KG1 (cell line): Measurements from ENCODE around the gene SIK2.

Experiments used
- DNase-seq: peaks from one replicate; lab custom pipeline; 2025; lab: John Stamatoyannopoulos, UW

SIK2 gene

DNA sequence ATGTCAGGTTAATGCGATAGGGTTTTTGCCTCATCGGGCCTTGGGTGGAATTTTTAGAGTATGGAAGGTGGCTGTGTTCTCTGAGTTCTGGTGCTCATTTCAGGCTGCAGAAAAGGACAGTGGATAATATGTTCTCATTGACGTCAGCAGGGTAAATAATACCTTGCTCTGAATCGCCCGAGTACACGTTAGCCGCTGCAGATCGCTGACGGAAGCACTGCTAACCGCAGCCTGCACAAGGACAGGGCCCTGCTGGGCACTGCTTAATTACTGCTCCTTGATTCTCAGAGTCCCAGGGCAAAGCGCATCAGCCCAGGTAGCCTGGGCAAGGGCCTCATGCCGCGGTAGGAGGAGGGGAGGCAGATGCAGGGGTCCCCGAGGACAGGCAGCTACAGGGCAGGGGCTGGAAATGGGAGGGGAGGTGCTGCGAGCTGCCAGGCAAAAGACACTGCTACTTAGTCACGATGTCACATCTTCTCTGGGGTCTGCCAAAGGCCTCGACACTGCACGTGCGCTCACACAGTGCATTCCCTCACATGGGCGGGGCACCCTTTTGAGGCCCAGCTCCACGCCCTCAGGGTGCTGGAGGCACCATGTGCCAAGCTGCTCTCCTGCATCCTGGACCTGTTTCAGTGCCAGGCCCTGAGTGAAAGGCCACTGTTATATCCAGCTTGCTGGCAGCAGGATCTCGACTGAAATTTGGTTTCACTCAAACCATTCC, 128.8 kb downstream of the SIK2 start:
- no peak for DNase-seq

DNA sequence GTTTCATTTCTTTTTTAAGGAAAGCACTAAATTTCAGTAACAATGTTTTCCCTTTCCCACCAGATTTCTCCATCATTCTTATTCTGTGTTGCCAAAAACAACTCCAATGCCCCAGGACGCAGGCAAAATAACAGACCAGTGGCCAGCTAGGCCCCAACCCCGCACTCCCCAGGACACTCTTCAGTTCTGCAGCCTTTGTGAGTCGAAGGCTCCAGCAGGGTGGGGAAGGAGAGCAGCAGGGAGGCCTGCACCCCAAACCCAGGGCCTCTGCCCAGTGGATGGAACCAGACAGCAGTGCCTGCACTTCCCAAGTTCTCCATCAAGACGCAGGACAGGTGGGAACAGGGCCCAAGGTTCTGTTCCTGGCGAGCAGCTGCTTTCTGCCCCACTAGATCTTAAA, 129.6 kb downstream of the SIK2 start:
- no peak for DNase-seq

DNA sequence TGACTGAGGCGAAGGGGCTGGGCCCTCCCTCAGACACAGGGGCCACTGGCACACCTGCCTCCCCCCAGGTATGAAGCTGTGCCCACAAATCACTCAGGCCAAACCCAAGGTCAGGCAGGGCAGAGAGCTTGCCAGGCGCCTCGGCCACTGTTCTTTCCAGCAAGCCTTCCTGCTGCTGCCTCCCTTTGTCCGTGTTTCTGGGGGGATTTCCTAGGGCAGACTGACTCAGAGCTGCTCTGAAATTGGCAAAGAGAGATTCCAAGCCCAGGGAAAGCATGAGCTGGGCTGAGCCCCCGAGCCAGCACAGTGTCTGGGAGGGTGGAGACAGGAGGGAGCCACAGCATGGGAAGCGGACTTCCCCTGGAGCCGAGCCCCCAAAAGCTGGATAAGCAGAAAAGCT, 130.8 kb downstream of the SIK2 start:
- no peak for DNase-seq

DNA sequence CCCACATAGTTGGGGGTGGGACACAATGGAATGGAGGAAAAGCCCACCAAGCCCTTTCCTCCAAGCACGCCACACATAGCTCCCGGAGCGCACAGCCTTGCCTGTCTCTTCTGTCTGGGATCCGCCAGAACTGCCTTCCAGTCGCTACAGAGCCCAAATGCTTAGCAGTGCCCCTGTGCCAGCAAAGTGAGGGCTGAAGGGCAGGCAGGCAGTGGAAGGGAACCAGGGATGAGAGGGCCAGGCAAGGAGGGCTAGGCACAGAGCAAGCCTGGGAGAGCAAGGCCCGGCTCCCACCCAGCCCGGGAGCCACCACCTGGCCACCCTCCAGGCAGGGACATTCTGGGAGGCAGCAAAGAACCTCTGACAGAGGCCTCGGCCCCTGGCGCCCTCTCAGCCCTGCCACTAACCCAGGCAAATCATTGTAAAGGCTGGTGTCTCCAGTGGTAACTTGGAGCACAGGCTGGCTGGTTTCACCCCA, 131.4 kb downstream of the SIK2 start:
- DNase-seq: no peak

DNA sequence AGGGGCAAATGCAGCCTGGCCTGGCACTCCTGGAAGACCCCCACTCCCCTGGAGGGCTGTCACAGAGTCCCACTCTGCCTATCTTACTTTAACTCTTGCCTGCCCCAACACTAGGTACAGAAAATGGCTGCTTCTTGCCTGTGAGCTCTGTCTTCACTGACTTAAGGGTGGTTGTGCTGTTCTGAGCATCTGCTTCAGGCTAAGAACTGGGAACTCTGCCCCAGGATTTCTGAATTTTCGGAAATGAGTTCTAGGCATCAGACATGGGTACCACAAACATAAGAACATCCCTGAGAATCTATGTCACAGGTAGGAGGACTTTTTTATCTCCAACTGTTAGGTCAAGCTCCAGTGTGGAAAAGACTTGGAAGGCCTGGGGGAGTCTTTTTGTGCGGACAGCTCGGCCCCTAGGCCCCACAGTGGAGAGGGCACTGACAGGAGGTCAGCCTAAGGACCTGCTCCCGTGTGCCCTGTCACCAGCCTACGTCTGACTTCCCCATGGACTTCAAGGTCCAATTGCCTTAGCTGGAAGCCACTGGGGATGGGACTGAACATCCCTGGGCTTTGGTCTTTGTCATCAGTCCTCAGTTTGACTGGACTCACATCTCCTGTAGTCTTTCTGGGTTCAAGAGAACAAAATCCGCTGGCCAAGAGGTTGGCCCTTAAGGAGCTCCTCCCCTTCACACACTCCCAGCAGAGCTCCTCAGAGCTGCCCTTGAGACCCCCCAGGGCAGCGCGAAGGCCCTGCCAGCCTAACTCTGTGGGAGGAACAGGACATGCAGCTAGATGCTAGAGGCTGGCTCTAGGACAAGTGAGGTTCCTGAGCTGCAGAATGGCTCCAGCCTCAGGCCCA, 132.1 kb downstream of the SIK2 start:
- DNase-seq: no peak

DNA sequence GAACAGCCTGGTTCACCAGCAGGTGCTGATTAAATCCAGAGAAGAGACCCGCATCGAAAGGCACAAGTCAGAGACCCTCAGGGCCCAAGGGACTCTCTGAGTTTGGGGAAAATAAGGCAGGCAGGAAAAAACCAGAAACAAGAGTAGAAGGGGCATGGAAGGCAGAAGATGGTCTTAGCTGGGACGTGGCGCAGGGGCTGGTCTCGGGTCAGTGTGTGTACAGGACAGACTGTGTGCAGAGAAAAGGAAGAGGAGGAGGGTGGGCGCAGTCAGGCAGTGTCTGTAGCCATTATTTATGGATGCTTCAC, 132.7 kb downstream of the SIK2 start:
- DNase-seq: no peak

DNA sequence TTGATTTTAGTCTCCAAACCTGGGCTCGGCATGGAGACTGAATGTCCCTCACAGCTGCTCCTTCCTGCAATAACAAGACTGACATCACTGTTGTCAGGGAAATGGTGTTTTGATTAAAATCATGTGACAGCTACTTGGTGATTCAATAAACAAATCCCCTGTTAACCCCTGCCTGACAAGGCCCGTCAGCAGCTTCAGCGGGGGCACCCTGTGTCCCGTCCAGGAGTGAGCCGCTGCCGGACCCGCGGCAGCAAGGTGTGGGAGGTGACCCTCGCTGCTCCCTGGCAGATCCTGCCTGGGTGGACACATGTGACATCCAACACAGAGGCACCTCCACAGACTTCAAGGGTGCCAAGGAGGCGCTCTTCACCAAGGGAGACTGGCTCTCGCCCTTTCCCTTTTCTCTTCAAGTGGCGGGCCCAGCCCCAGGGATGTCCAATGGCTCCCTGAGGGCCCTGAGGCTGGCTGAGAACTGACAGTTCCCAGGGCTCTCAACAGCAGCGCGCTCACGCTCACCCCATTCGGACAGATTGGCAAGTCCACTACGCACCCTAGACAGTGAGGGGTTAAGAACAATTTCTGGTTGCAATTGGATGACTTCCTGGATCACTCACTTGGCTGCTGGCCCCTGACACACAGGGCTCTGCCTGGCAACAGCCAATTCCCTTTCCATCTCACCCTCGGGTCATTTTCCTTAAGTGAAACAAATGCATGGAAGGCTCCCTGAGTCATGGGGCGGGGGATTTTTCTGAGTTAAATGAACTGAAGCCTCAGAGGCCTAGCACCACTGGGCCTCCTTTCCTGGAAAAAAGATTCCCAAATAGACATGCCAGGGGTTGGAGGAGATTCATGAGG, 133.2 kb downstream of the SIK2 start:
- no peak for DNase-seq

DNA sequence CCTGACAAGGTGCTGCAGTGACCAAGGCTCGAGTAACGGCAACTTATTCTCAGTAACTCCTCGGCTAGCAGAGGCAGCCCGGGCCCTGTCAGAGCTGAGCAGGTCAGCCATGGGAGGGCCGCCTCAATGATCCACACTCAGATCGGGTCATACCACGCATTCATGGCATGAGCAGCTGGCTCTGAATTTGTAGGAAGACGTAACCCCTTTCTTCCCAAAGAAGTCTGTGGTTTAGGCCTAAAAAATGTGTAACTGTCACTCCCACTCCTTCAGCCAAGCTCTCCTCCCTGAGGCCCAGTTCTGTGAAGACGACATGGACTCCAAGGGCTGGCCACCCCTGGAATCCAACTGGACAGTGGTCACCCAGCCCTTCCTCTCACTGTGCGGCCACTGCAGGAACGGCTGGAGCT, 133.9 kb downstream of the SIK2 start:
- DNase-seq: no peak

DNA sequence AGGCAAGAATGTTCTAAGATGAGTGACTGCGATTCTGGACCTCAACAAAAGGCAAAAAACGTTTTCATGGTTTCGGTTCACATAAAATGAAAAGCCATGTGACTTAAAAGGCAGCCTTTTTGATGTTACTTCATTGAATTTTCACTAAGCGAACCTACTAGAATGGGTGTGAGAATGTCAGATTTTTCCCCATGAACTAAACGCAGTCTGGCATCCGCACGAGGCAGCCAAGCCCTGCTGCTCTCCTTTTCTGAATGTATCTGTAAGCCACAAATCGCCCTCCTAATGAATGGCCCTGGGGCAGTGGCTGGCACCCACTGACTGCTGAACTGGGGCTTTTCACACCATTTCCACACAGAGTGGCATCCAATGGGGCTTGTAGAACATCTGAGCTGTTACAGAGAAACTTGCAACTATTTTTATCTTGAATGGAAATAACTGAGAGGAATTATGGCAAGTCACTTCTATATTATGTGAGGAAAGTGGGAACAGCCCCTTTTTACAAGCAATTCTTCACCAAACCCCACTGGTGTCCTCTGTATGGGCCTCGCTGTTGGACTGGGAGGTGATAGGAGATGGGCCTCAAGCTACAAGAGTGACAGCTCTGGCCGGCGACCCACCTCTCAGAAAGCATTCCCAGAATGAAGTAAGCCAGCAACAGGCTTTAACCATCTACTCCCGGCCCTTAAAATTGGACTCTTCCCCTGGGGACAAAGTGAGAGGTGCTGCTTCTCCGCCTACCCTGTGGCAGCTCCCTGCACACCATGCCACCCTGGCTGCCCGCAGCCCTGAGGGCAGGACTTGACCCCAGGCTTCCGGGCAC, 134.6 kb downstream of the SIK2 start:
- DNase-seq: no peak

DNA sequence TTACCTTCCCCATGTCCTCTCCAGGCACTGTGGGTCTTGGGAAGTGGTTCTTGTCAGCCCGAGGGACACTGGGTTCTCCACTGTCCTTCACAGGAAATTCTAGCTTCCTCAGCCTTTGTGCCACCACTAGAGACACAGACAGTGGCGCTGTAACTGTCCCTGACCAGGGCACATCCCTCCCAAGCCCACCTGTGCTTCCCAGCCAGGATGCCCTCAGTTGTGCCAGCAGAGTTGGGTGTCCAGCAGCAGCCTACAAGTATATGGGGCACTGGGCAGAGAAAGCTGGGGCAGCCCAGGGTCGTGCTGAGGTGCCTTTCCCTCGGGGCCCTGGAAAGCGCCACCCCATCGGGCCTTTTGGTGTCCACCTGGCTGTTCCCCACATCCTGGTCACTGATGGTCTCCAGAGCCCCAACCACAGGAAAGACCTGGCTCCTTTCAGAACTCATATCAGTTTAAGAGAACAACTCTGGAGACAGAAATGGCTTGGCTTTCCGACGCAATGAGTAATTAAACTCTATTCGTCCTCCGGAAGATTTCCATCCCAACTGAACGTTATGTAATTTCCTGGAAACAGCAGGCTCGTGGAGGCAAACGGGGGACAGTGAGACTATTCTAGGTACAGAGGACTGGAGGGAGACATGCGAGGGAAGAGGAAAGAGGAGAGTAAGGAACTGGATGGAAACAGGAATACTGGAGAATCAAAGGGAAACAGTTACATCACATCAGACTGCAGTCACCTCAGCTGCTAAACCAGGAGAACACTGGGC, 135.4 kb downstream of the SIK2 start:
- DNase-seq: no peak

DNA sequence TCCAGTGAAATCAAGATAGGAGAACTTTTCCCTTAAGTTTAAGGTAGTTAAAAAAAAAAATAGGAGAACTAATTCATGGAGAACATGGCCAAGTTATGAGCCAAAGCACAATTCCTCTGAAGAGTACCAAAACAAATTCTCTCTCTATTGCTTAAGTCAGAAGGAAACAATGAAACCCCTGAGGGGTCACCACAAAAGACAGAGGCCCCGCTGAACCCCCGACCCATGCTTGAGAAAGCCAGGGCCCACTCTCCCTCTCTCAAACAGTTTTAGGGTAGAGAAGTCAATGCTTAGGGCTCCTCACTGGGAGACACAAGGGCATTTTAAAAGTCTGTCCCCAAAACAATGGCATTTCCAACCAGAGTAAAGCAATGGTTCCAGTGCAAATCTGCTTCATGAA, 137.1 kb downstream of the SIK2 start:
- no peak for DNase-seq

DNA sequence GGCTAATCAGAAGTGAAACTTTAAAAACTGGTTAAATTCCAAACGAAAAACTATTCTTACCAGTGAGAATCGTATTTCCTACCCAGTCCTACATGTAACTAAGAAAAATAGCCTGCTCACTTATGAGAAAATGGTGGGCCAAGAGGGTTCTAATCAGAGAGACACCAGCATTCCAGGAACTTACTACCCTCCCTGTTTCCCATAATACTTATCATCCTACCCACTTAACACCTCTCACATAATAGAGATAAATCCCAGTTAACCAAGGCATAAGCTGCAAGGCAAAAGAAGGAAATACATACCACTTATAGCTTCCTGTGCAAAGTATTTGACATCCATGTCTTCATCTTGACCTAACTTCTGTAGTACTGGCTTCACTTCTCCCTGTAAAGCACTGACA, 139.5 kb downstream of the SIK2 start:
- DNase-seq: no peak

DNA sequence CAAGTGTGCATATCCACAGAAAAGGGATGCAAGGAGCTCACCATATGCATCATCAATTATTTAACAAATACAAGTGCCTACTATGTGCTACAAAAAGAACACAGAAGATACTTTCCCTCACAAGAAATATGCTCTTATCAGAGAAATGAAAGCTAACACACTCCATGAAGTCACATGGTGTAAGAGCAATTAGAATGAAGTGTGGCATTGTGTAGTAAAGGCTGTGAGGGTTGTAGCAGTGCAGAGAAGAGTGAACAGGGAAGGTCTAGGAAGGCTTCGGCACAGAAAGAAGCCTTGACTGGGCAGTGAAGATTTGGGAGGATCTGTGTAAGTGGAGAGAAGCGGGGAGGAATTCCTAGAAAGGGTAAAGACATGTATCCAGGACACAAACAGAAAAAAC, 141.5 kb downstream of the SIK2 start:
- no peak for DNase-seq

DNA sequence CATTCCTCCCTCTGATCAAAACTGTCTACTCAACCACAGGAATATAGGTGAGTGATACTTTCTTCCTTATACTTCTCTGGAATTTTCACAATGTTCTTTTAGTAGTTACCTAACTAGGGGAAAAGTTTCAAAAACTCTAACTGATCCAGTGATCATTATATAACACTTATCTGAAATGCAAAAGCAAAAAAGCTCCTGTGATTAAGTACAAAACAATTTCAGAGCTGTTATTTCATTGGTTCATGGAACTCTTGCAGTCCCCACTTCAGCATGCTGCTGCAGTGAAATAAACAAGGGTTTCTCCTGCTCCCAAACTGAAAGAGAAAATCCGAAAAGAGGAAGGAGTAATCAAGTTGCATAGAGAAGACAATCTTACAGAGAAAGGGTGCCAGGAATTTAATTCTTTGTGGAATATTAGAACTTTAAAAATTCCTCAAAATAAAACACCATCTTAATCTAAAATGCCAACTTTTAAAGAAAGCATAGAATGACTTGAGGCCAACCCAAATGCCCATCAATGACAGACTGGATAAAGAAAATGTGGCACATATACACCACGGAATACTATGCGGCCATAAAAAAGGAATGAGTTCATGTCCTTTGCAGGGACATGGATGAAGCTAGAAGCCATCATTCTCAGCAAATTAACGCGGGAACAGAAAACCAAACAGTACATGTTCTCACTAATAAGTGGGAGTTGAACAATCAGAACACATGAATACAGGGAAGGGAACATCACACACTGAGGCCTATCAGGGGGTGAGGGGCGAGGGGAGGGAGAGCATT, 143.7 kb downstream of the SIK2 start:
- no peak for DNase-seq

DNA sequence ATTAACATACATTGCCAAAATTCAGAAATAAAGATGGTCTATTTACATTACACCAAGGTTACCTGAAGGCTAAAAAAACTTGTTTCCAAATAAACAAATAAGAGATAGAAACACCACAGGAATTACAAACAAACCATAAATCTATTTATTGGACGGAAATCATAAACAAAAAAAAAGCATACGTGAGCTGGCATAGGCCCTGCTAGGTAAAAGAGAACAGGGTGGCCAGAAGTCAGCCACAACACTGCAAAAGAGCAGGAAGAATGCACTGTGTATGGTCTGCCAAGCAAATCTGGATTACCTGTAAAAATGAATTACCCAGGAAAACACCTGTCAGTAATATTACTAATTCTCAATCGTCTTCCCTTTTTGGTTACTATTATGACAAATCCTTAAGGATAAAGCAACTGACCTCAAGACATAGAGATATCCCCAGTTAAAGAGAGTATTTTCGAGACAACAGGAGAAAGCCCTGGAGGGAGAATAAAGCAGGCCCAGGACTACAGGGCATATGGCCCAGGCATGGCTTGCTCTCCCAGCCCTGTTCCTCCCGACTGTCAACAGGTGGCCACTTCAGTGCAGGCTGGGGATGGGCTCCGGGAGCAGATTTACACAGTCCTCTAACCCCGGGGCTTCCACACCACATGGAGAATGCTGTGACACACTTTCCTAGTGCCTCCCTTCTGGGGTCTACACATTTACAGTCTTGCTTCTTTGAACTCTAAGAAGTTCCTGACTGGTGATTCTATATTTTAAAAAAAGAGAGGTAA, 146.0 kb downstream of the SIK2 start:
- DNase-seq: no peak

DNA sequence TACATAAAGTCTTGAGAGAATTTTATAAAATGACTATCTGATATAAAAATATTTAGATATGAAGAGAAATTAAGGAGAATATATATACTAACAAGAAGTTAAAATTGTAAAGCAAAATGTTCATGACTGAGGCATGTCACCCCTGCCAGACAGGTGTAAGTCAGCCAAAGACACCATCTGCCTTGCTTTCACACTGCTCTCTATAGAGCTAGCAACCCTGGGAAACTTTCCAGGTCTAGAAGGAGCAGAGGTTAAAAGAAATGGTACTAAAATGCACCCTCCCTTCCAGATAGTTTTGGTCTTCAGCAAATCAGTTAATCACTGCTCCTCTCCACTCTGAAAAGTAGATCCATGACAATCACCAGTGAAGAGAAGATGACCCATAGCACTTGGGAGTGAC, 147.4 kb downstream of the SIK2 start:
- no peak for DNase-seq

DNA sequence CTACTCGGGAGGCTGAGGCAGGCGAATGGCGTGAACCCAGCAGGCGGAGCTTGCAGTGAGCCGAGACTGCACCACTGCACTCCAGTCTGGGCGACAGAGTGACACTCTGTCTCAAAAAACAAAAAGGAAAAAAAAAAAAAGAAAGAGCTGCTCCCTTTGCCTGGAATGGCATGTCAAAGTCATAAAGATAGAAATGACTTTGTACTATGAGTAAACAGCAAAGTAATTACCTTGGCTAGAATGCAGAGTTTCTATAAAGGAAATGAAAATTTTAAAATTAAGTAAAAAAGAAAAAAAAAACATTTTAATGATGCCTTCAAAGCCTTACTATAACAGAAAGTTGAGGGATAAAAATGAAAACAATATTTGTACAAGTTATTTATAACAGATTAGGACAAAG, 153.8 kb downstream of the SIK2 start:
- no peak for DNase-seq

DNA sequence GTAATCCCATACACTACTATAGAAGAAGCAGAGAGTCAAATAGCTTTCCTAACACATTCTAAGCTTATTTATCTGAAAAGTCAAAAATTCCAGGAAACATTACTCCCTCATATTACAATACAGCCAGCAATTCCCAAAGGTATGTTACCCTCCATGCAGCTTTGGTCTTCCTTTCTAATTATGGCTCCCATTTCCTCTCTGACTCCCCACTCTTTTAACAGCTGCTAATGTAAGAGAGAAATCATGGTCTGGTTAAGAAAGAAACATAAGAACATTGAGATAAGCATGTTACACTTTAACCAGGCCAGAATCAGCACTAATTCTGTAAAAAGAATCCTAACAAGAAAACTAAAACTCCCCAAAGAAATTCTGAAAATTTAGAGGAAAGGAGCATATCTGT, 157.1 kb downstream of the SIK2 start:
- DNase-seq: no peak

DNA sequence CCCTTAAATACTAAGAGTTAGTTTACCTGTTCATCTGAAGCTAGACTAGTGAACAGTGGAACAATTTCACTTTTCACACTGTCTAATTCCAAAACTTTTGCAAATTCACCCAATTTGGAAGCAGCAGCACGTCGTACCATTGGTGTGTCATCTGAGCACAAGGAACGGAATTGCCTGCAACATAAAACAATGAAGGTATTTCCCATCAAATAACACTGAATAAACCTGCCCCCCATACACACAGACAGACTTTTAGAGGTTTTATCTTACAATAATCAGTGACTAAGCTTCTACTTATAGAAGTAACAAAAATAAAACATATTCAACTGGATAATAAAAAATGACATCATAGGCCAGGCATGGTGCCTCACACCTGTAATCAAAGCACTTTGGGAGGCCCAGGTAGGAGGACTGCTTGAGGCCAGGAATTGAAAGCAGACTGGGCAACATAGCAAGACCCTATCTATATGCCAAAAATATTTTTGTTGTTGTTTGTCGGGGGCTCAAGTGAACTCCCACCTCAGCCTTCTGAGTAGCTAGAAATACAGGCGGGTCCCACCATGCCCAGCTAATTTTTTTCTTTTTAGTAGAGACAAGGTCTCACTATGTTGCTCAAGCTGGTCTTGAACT, 157.6 kb downstream of the SIK2 start:
- DNase-seq: no peak
